ENCODE results near the gene ARMC9. TPM values are rescaled to one million over a fixed set of nuclear protein-coding genes. Genes with fewer than 3 reads are reported as not detected.
"Not testable (repeated sequence)": the region's sequence is repeated elsewhere in the genome, so short reads cannot be mapped to it uniquely, and the experiment has no call there.

ARMC9 gene
- polyA plus RNA-seq, 6 donors from 2014 or later = 0.29 to 0.71 (median 0.64) TPM; not detected in 1

DNA sequence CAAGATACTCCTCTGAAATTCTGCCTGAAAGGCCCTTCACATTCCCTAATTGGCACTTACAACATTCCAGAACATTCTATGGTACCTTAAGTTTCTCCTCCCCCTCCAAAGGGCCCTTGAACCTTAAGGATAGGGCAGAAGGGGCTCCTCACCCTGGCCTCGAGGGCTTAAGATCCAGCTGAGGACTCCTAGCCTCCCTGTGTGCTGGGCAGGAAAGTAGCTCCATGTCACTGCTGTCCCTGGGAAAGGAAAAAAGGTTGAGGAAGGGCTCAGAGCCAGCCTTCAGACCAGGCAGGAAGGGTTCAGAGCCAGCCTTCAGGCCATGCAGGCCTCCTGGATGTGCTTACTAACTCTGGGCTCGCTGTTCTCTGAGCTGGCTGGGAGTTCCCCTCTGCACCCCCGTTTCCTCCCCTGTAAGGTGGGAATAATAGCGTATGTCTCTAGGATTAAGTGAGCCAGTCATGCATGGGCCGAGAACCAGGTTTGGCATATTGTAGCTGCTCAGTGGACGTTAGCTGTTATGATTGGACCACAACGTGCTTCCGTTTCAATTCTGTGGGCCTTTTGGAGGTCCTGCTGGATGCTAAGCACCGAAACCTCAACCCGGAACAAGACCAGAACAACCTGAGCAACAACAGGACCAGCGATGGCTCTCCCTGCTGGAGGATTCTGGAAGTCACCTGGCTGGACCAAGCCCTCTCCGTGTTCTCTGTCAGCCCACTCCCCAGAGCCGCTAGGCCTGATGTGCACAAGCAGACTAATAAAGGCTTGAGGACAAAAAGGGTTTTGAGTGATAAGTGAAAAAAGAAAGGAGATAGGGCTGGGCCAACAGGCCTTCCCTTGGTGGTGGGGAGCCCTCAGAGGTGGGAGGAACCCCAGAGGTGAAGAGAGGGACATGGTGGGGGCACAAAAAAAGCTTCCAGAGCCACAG, 196.0 kb downstream of the ARMC9 start:
- no peaks in the 10 kb centered on the region for H3K36me3 Mint-ChIP-seq
- peak overlapping the region; percentile 100 for H3K27ac Mint-ChIP-seq
- H3K4me1 Mint-ChIP-seq = peaks cover 51 to 66% (median 63%) of the 10 kb centered on the region in 3 donors
- H3K9me3 Mint-ChIP-seq = no peaks in the 10 kb centered on the region
- DNase-seq (peak; percentile 59), ATAC-seq (ENCODE audit: low read depth in 2 of 2) (peak; percentile 55 to 62)
- no peaks in the 10 kb centered on the region for H3K27me3 Mint-ChIP-seq
- peak overlapping the region; percentile 91 to 99 (median 96) for H3K4me3 Mint-ChIP-seq

DNA sequence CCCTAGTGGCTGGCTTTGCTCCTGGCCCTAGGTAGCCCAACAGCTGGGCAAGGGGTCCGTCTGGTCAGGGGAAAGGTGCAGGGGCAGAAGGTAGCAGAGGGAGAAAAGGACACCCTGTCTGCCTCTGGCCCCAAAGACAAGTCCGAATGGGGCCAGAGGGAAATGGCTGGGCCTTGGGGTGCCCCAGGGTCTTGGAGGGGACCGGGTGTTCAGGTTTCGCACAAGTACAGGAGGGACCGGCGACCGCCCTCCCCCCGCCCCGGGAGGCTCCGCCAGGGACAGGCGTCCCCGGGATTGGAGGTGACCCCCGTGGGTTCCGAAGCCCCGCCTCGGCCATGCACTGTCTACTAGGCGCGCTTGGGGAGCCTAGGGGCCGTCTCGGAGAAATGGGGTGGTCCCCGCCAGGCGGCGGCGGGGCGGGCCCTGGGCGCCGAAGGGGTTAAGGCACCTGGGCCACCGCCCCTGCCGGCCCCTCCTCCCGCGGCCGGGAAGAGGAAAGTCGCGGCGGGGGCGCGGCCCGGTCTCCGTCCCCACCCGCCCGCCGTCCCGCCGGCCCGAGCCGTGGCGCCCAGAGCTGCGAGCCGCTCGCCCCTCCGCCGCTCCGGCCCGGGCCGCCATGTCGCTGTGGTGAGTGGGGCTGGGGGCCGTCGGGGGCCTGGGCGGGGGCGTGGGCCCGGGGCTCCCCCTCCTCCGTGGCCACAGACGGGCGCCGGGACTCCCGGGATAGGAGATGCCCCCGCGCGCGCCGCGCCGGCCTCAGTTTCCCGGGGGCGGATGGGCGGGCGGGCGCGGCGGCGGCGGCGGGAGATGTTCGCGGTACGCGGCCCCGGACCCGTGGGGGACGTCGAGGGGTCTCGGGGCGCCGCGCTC, 197.0 kb downstream of the ARMC9 start, which contains the start of gene B3GNT7:
TSS of gene B3GNT7 (plus strand) at position 523 of the 870 bp plus-strand sequence. CDS start at position 617, 94 bp downstream.
- Mint-ChIP-seq H3K4me1 (peaks cover 51 to 70% (median 63%) of the 10 kb centered on the region in 3 donors), H3K9me3 (no peaks in the 10 kb centered on the region), H3K36me3 (no peaks in the 10 kb centered on the region), H3K27ac (peak within 1 kb of the TSS; percentile 100), H3K4me3 (peak within 1 kb of the TSS; percentile 91 to 99 (median 96)), H3K27me3 (no peaks in the 10 kb centered on the region)
- DNase-seq = peak; percentile 48
- ATAC-seq (ENCODE audit: low read depth in 2 of 2) = peak; percentile 1 to 4

DNA sequence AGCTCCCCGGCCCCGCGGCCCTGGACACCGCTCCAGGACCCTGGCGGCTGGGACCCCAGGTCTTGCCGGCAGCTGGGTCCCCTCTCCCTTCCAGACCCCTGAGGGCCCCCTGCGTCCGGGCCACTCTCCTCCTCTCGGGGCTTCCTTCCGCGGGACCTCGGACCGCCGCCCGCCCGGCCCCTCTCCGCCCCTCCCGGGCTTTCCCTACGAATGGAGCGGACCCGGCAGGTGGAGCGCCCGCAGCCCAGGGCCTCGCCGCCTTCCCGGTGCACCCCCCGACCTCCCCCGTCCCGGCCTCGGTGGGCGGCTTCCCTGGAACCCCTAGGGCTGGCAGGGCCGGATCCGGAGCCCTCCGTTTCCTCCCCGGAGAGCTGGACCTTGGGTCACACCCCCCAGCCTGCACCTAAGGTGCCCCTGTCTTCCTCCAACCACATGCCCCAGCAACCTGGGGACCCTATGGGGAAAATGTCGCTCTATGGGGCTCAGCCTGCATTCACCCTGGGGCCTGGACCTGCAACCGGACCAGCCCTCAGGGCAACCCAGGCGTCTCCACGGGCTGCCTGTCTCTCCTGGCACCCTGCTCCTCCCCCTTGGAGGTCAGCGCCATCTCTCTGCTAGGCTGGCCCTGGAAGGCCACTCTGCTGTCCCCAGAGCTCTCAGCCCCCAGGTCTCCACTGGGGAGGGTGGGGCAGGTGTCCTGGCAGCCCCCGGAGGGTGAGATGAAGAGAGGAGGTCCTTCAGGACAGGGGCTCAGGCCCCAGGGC, 197.8 kb downstream of the ARMC9 start:
- Mint-ChIP-seq H3K4me3 (peak overlapping the region; percentile 84 to 99 (median 88)), H3K4me1 (peaks cover 47 to 66% (median 55%) of the 10 kb centered on the region in 3 donors), H3K27me3 (no peaks in the 10 kb centered on the region), H3K27ac (peak overlapping the region in 5 of 6 donors; percentile 28 to 97 (median 90)), H3K9me3 (no peaks in the 10 kb centered on the region), H3K36me3 (no peaks in the 10 kb centered on the region)
- ATAC-seq (ENCODE audit: low read depth in 2 of 2) (no peak), DNase-seq (peak; percentile 8)

DNA sequence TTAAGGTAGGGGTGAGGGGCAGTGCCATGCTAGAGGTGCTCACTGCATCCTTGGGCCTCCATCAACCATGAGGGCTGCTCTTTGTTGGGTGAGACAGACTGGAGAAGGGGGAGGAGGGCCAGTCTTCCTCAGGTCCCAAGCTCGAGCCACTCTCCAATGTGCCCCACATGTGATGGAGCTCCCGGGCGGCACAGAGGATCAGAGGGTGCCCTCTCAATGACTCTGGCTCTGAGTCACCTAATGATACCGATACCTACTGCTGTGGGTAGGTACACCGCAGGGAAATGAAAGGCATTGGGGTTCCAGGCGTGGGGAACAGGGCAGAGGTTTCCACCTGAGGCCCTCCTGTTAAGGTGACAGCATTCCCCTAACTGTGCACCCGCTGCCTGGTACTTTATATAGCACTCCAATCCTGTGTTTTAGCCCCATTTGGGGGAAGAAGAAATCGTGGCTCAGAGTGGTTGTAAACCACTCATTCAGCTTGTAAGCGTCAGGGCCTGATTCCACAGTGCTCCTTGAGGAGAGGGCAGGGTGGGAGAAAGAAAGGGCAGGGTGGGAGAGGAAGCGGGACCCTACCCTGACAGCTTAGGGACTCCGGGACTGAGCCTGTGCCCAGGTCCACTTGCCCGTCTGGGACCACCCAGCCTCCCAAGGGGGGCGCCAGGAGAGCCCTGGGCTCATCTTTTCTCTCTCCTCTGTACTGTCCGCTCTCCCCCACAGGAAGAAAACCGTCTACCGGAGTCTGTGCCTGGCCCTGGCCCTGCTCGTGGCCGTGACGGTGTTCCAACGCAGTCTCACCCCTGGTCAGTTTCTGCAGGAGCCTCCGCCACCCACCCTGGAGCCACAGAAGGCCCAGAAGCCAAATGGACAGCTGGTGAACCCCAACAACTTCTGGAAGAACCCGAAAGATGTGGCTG, 198.8 kb downstream of the ARMC9 start:
- Mint-ChIP-seq H3K9me3 (no peaks in the 10 kb centered on the region), H3K36me3 (peaks cover 0 to 4% of the 10 kb centered on the region in 2 donors), H3K27ac (peak overlapping the region in 5 of 6 donors; percentile 19 to 97 (median 81)), H3K27me3 (no peaks in the 10 kb centered on the region), H3K4me1 (peaks cover 37 to 55% (median 44%) of the 10 kb centered on the region in 3 donors), H3K4me3 (peak overlapping the region; percentile 75 to 99 (median 88))
- ATAC-seq (ENCODE audit: low read depth in 2 of 2) (no peak), DNase-seq (no peak)

- H3K9me3 Mint-ChIP-seq = no peaks in the 10 kb centered on the region
- ATAC-seq (ENCODE audit: low read depth in 2 of 2) (no peak), DNase-seq (no peak)
- peak overlapping the region in 4 of 8 donors; percentile 5 to 99 (median 78) for H3K4me3 Mint-ChIP-seq
- H3K27me3 Mint-ChIP-seq = no peaks in the 10 kb centered on the region
- H3K4me1 Mint-ChIP-seq = peaks cover 31 to 49% (median 38%) of the 10 kb centered on the region in 3 donors
- H3K27ac Mint-ChIP-seq = peak overlapping the region in 2 of 6 donors; percentile 18 to 92
- H3K36me3 Mint-ChIP-seq = peaks cover 0 to 4% of the 10 kb centered on the region in 2 donors
These were observed 199.5 kb downstream of the ARMC9 start for GRCh38 chr2:231397928-231398294.

GRCh38 chr2:231398585-231398984, 200.2 kb downstream of the ARMC9 start:
- no peaks in the 10 kb centered on the region for H3K9me3 Mint-ChIP-seq
- peak overlapping the region in 1 of 8 donors; percentile 41 for H3K4me3 Mint-ChIP-seq
- peaks cover 24 to 42% (median 31%) of the 10 kb centered on the region in 3 donors for H3K4me1 Mint-ChIP-seq
- H3K27me3 Mint-ChIP-seq = no peaks in the 10 kb centered on the region
- peaks cover 0 to 4% of the 10 kb centered on the region in 2 donors for H3K36me3 Mint-ChIP-seq
- ATAC-seq (ENCODE audit: low read depth in 2 of 2) (no peak), DNase-seq (no peak)
- no peak overlapping the region for H3K27ac Mint-ChIP-seq

DNA sequence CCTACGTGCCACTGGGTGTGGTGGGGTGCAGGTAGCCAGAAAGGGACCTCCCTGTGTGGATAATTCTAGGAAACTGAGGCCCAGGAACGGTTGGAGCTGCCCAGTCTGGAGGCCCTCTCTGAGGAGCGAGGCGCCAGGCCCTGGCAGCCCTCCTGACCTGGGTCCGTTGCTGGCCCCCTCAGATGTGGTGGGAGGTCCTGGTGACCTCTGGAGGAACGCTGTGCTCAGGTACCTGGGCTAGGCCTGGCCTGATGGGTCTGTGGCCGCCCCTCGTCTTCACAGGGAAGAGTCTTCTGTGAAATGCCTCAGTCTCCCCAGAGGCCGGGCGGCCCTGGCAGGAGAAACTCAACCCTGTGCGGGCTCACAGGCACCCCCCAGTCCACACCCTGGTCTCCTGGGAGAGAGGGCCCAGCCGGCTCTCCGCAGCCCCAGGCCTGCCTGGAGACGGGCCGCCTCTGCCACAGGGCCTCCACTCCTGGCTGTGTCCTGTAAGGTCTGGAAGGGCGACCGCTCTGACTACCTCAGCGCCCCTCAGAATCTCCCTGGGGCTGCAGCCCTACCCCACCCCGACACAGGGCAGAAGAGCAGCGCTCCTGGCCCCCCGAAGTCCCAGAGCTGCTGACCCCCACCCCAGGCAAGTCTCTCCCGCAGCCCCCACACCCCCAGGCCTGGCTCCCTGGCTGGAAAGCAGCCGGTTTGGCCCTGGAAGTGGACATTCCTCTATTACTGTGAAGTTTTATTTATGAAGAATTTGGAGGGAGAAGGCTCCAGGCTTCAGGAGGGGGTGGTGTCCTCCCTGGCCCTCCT, 200.8 kb downstream of the ARMC9 start:
- Mint-ChIP-seq H3K36me3 (peaks cover 0 to 4% of the 10 kb centered on the region in 2 donors), H3K27me3 (no peaks in the 10 kb centered on the region), H3K27ac (peak overlapping the region in 2 of 6 donors; percentile 33 to 38), H3K4me1 (peaks cover 19 to 36% (median 27%) of the 10 kb centered on the region in 3 donors), H3K9me3 (no peaks in the 10 kb centered on the region), H3K4me3 (no peak overlapping the region)
- ATAC-seq (ENCODE audit: low read depth in 2 of 2) (no peak), DNase-seq (no peak)

GRCh38 chr2:231399853-231400680, 201.6 kb downstream of the ARMC9 start:
- H3K4me1 Mint-ChIP-seq = peaks cover 13 to 29% (median 21%) of the 10 kb centered on the region in 3 donors
- no peaks in the 10 kb centered on the region for H3K27me3 Mint-ChIP-seq
- no peaks in the 10 kb centered on the region for H3K9me3 Mint-ChIP-seq
- no peak overlapping the region for H3K4me3 Mint-ChIP-seq
- DNase-seq (no peak), ATAC-seq (ENCODE audit: low read depth in 2 of 2) (no peak)
- H3K36me3 Mint-ChIP-seq = peaks cover 0 to 4% of the 10 kb centered on the region in 2 donors
- peak overlapping the region in 4 of 6 donors; percentile 38 to 94 (median 44) for H3K27ac Mint-ChIP-seq

- H3K4me3 Mint-ChIP-seq; ATAC-seq (ENCODE audit: low read depth in 2 of 2); H3K27me3 Mint-ChIP-seq; H3K36me3 Mint-ChIP-seq; H3K27ac Mint-ChIP-seq; DNase-seq; H3K9me3 Mint-ChIP-seq: not testable (repeated sequence)
- H3K4me1 Mint-ChIP-seq = peaks cover 18 to 33% (median 27%) of the 10 kb centered on the region in 3 donors
These were observed 202.2 kb downstream of the ARMC9 start for GRCh38 chr2:231400681-231401080.

GRCh38 chr2:231401101-231401500, 202.7 kb downstream of the ARMC9 start:
- not testable (repeated sequence) for ATAC-seq (ENCODE audit: low read depth in 2 of 2); H3K36me3 Mint-ChIP-seq; H3K27me3 Mint-ChIP-seq; H3K9me3 Mint-ChIP-seq; H3K27ac Mint-ChIP-seq; H3K4me3 Mint-ChIP-seq; DNase-seq
- peaks cover 18 to 38% (median 31%) of the 10 kb centered on the region in 3 donors for H3K4me1 Mint-ChIP-seq
